ENCODE results near the gene VWA3B.

VWA3B gene

DNA sequence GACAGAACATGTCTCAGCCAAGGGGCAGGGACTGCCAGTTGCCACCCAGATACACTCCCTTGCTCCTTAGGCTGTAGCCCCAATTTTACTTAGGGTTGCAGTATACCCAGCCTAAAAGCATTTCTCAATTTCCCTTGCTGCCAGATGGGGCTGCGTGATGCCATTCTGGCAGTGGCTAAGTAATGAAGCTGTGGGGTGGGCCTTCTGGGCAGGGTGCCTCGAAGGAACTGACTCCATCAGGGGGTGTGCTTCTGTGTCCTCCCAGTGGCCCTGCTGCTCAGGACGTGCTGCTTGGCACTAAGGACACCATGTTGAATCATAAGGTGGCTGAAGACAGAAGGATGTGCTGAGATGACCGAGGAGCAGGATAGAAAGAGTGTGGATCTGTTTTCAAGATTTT is 74.2 kb downstream of the VWA3B start:
- no peak overlapping the region for H3K27ac ChIP-seq (ENCODE audit: low read length)
- no peaks in the 10 kb centered on the region for H3K36me3 ChIP-seq (ENCODE audit: insufficient read depth, low read depth, low read length)
- H3K4me3 ChIP-seq (ENCODE audit: low read length), result no peak overlapping the region
- no peaks in the 10 kb centered on the region for H3K9me3 ChIP-seq (ENCODE audit: insufficient read depth, low read depth, low read length)
- no peaks in the 10 kb centered on the region for H3K4me1 ChIP-seq (ENCODE audit: insufficient read depth, low read length)
- no peaks in the 10 kb centered on the region for H3K27me3 ChIP-seq (ENCODE audit: insufficient read depth, low read length)
- H3K9ac ChIP-seq (ENCODE audit: low read depth, low read length), result no peak overlapping the region

DNA sequence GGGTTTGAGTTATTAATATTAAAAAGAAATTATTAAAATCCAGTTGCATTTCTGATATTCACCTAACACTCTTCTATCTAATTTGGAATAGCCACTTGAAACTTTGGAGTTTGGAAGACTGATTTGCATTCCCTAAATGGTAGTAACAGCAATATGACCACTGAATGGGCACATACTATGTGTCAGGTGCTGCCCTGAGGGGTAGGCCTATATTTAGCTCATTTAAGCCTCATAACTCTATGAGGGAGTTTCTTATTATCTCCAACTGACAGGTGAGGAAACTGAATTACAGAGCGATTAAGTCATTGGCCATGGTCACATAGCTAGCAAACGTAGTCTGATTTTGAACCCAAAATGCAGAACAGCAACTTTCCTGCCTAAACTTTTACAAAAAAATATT is 77.3 kb downstream of the VWA3B start:
- H3K4me1 ChIP-seq (ENCODE audit: insufficient read depth, low read length), result no peaks in the 10 kb centered on the region
- no peak overlapping the region for H3K4me3 ChIP-seq (ENCODE audit: low read length)
- no peaks in the 10 kb centered on the region for H3K27me3 ChIP-seq (ENCODE audit: insufficient read depth, low read length)
- no peaks in the 10 kb centered on the region for H3K9me3 ChIP-seq (ENCODE audit: insufficient read depth, low read depth, low read length)
- H3K27ac ChIP-seq (ENCODE audit: low read length), result no peak overlapping the region
- no peak overlapping the region for H3K9ac ChIP-seq (ENCODE audit: low read depth, low read length)
- no peaks in the 10 kb centered on the region for H3K36me3 ChIP-seq (ENCODE audit: insufficient read depth, low read depth, low read length)

DNA sequence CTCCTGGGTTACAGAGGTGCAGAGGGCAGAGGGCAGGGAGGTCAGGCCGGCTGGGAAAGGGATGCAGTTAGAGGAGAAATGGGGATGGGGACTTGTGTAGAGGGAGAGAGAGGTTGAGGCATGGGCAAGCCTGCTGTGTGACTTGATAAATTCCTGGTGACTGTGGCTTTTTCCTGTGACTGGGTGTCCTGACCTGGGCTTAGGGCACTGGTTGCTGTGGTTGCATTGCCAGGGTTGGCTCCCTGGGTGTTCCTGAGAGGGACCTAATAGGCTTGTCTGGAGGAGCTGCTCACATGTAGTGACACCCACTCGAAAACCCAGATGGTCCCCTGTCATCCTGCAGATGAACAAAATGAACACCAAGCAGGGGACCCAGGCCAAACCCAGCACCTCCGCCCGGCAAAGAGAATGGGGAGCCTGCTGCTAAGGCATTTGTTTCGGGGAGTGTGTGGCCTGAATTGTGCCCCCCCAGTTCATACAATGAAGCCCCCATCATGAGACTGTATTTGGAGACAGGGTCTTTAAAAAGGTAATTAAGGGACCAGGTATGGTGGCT is 78.6 kb downstream of the VWA3B start:
- Histone ChIP-seq H3K27ac (ENCODE audit: low read length) (no peak overlapping the region), H3K9me3 (ENCODE audit: insufficient read depth, low read depth, low read length) (no peaks in the 10 kb centered on the region), H3K36me3 (ENCODE audit: insufficient read depth, low read depth, low read length) (no peaks in the 10 kb centered on the region), H3K27me3 (ENCODE audit: insufficient read depth, low read length) (no peaks in the 10 kb centered on the region), H3K4me1 (ENCODE audit: insufficient read depth, low read length) (no peaks in the 10 kb centered on the region), H3K9ac (ENCODE audit: low read depth, low read length) (no peak overlapping the region), H3K4me3 (ENCODE audit: low read length) (no peak overlapping the region)

DNA sequence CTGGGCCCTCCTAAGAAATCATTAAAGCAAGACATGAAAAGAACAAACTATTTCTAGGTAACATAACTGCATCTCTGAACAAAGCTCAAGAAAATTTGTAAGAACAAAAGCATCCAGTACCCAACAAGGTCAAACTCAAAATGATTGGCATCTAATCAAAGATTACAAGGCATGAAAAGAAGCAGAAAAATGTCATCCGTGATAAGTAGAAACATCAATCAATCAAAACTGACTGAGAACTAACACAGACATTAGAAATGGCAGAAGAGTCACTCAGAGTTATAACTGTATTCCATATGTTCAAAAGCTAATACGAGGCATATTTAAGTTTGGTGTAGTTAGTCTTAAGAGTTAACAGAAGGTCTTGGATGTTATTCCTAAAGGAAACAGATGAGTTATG is 80.9 kb downstream of the VWA3B start:
- Histone ChIP-seq H3K36me3 (ENCODE audit: insufficient read depth, low read depth, low read length) (no peaks in the 10 kb centered on the region), H3K4me3 (ENCODE audit: low read length) (no peak overlapping the region), H3K4me1 (ENCODE audit: insufficient read depth, low read length) (no peaks in the 10 kb centered on the region), H3K27me3 (ENCODE audit: insufficient read depth, low read length) (no peaks in the 10 kb centered on the region), H3K9ac (ENCODE audit: low read depth, low read length) (no peak overlapping the region), H3K27ac (ENCODE audit: low read length) (no peak overlapping the region), H3K9me3 (ENCODE audit: insufficient read depth, low read depth, low read length) (no peaks in the 10 kb centered on the region)

DNA sequence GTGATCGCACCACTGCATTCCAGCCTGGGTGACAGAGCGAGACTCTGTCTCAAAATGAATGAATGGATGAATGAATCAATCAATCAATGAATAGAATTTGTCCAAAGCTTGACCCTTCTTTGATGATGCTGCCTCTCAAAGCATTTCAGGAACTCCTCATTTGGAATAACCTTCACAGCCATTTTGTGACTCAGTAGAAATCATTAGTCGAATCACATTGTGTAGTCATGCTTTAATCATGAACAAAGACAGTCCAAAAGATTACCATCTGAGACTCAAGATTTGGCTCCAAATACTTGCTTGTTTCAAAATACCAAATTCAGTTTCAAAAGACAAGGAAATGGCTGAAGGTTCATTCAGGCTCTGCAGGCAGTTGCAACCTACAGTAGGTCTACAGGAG is 83.1 kb downstream of the VWA3B start:
- Histone ChIP-seq H3K9me3 (ENCODE audit: insufficient read depth, low read depth, low read length) (no peaks in the 10 kb centered on the region), H3K9ac (ENCODE audit: low read depth, low read length) (no peak overlapping the region), H3K4me3 (ENCODE audit: low read length) (no peak overlapping the region), H3K27me3 (ENCODE audit: insufficient read depth, low read length) (no peaks in the 10 kb centered on the region), H3K27ac (ENCODE audit: low read length) (no peak overlapping the region), H3K4me1 (ENCODE audit: insufficient read depth, low read length) (no peaks in the 10 kb centered on the region), H3K36me3 (ENCODE audit: insufficient read depth, low read depth, low read length) (no peaks in the 10 kb centered on the region)

DNA sequence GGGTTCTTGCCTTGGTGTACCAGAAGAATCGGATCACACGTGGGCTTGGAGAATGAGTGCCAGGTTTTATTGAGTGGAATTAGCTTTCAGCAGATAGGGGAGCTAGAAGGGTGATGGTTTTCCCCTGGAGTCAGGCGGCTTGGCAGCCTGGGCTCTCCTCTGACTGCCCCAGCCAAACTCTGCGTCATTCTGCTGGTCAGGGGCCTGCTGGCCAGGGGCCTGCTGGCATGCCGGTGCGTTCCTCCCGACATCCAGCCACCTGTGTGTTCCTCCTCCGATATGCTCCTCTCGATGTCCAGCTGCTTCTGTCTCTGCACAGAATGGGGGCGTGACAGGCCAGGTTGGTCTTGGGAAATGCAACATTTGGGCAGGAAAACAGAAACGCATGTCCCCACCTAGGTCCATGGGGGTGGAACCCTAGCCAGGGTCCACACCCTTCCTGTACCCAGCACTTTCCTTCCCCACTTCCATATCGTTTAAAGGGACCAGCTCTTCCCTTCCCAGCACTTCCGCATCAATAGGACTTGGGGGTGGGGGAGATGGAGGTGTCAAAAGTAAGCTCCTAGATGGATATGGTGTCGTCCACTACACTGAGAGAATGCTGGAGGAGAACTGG is 85.3 kb downstream of the VWA3B start:
- no peaks in the 10 kb centered on the region for H3K9me3 ChIP-seq (ENCODE audit: insufficient read depth, low read depth, low read length)
- peaks cover 2% of the 10 kb centered on the region; the same call in 1 of the 2 replicates for H3K4me1 ChIP-seq (ENCODE audit: insufficient read depth, low read length)
- H3K27ac ChIP-seq (ENCODE audit: low read length), result no peak overlapping the region
- no peak overlapping the region for H3K9ac ChIP-seq (ENCODE audit: low read depth, low read length)
- H3K27me3 ChIP-seq (ENCODE audit: insufficient read depth, low read length), result no peaks in the 10 kb centered on the region
- H3K36me3 ChIP-seq (ENCODE audit: insufficient read depth, low read depth, low read length), result no peaks in the 10 kb centered on the region
- no peak overlapping the region for H3K4me3 ChIP-seq (ENCODE audit: low read length)

DNA sequence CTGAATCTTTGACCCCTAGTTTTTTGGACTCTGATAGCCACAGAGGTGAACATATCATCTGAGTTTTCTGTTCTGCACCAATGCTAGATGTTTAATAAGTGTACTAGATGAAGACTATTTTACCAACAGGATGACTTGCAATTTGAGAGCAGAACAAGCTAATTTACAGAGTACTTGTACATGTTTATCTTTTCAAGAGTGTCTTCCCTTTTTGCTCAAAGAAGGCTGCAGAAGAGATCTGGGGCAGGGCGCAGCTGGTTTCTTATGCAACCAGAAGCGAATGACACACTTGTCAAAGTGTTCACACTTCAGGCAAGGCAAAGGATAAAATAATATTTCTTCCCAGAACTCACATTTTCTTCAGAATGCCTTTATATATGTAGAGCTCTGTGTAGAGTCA is 86.0 kb downstream of the VWA3B start:
- Histone ChIP-seq H3K27ac (ENCODE audit: low read length) (no peak overlapping the region), H3K9ac (ENCODE audit: low read depth, low read length) (no peak overlapping the region), H3K4me1 (ENCODE audit: insufficient read depth, low read length) (peaks cover 7% of the 10 kb centered on the region; the same call in 1 of the 2 replicates), H3K4me3 (ENCODE audit: low read length) (no peak overlapping the region), H3K9me3 (ENCODE audit: insufficient read depth, low read depth, low read length) (no peaks in the 10 kb centered on the region), H3K27me3 (ENCODE audit: insufficient read depth, low read length) (no peaks in the 10 kb centered on the region), H3K36me3 (ENCODE audit: insufficient read depth, low read depth, low read length) (no peaks in the 10 kb centered on the region)

DNA sequence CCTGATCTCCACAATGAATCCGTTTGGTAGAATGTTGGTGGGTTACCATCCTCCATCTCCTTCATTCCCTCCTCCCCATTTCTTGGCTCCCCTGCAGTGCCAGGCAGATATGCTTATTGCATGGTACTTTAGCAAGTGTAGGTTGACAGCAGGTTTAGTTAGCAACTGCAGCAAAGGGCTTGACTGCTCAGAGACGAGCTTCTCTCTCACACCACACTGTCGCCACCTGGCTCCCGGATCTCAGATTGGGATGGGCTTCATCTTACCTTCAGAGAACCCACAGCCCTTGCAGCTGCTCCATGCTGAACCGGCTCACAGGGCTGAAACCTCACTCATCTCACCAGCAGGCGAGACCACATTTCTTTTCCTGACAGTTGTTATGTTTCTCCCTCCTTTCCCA is 88.8 kb downstream of the VWA3B start:
- Histone ChIP-seq H3K4me1 (ENCODE audit: insufficient read depth, low read length) (peaks cover 8% of the 10 kb centered on the region; the same call in 1 of the 2 replicates), H3K9ac (ENCODE audit: low read depth, low read length) (no peak overlapping the region), H3K36me3 (ENCODE audit: insufficient read depth, low read depth, low read length) (no peaks in the 10 kb centered on the region), H3K27me3 (ENCODE audit: insufficient read depth, low read length) (no peaks in the 10 kb centered on the region), H3K4me3 (ENCODE audit: low read length) (no peak overlapping the region), H3K27ac (ENCODE audit: low read length) (no peak overlapping the region), H3K9me3 (ENCODE audit: insufficient read depth, low read depth, low read length) (no peaks in the 10 kb centered on the region)

DNA sequence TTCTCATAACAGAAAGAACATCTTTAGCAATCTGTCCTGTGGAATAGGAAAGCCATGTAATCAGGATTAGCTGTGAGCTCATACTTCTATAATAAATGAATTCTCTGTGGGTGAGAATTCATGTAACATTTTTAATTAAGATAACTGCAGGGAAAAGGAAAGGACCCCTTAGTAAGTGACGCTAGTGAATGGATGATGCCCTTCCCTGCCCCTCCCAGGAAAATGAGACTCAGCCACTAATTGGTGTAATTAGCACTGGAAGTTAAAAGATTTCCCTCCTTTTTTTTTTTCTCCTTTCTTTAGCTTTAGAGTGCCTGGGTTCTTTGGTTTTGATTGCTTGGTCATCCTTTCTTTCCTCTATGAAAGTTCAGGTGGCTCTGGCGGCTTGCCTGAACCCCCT is 90.3 kb downstream of the VWA3B start:
- H3K4me3 ChIP-seq (ENCODE audit: low read length), result no peak overlapping the region; the same call in 1 of the 2 replicates
- no peak overlapping the region for H3K27ac ChIP-seq (ENCODE audit: low read length)
- H3K27me3 ChIP-seq (ENCODE audit: insufficient read depth, low read length), result no peaks in the 10 kb centered on the region
- H3K36me3 ChIP-seq (ENCODE audit: insufficient read depth, low read depth, low read length), result no peaks in the 10 kb centered on the region
- H3K9ac ChIP-seq (ENCODE audit: low read depth, low read length), result no peak overlapping the region
- no peaks in the 10 kb centered on the region for H3K9me3 ChIP-seq (ENCODE audit: insufficient read depth, low read depth, low read length)
- H3K4me1 ChIP-seq (ENCODE audit: insufficient read depth, low read length), result peaks cover 8% of the 10 kb centered on the region; the same call in 1 of the 2 replicates

DNA sequence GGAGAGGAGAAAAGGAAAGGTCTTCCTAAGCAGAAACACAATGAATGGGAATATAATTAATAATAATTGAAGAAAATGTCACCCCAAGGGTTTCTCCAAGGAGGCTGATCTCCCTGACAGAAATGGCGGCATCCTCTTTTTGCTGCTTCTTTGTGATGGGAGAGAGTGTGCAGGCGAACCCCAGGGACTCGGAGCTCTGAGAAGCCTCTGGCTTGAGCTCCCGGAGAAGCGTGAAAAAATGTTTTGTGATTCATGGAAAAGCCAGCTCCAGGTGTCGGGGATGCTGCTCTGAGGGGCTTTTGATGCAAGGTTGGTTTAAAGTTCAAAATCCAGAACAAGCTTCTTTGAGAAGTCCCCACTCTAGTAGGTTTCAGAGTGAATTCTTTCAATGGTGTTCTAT is 91.0 kb downstream of the VWA3B start:
- H3K27ac ChIP-seq (ENCODE audit: low read length), result no peak overlapping the region
- peaks cover 8% of the 10 kb centered on the region; the same call in 1 of the 2 replicates for H3K4me1 ChIP-seq (ENCODE audit: insufficient read depth, low read length)
- no peaks in the 10 kb centered on the region for H3K9me3 ChIP-seq (ENCODE audit: insufficient read depth, low read depth, low read length)
- no peaks in the 10 kb centered on the region for H3K36me3 ChIP-seq (ENCODE audit: insufficient read depth, low read depth, low read length)
- no peak overlapping the region; the same call in 1 of the 2 replicates for H3K4me3 ChIP-seq (ENCODE audit: low read length)
- no peaks in the 10 kb centered on the region for H3K27me3 ChIP-seq (ENCODE audit: insufficient read depth, low read length)
- H3K9ac ChIP-seq (ENCODE audit: low read depth, low read length), result no peak overlapping the region

DNA sequence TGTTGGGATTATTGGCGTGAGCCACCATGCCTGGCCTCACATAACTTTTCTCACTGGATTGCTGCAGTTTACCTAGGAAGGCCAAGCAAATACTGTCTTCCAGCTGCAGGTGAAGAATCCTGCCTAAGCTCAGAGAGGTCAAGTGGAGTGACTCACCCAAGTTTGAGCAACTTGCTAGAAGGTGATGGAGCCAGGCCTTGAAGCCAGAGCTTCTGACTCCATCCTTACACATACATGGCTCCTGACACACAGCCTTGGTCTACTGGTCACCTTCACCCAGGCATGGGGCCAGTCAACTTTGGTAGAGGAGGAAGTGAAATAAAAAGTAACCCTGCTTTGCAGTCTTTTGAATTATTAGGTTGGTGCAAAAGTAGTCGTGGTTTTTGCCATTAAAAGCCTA is 93.5 kb downstream of the VWA3B start:
- H3K27ac ChIP-seq (ENCODE audit: low read length), result no peak overlapping the region
- no peak overlapping the region for H3K9ac ChIP-seq (ENCODE audit: low read depth, low read length)
- no peaks in the 10 kb centered on the region for H3K9me3 ChIP-seq (ENCODE audit: insufficient read depth, low read depth, low read length)
- no peaks in the 10 kb centered on the region for H3K27me3 ChIP-seq (ENCODE audit: insufficient read depth, low read length)
- H3K36me3 ChIP-seq (ENCODE audit: insufficient read depth, low read depth, low read length), result no peaks in the 10 kb centered on the region
- peaks cover 8% of the 10 kb centered on the region; the same call in 1 of the 2 replicates for H3K4me1 ChIP-seq (ENCODE audit: insufficient read depth, low read length)
- H3K4me3 ChIP-seq (ENCODE audit: low read length), result no peak overlapping the region

DNA sequence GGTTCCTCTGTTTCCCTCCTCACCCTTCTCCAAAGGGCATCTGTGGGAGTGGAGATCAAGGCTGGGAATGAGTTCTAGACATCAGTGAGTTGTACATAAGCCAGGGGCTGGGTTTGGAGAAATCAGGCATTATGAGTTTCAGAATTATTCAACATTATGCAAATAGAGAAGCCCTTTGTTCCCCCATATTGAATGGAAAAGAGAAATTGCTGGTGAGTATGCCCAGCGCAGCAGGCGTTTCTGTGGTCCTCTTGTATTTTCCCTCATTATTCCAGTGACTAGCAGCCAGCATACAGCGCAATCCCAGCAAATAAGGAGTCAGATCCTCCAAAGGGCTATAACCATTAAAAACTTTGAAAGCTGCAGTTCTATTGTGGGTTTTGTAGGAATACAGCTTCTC is 94.4 kb downstream of the VWA3B start:
- Histone ChIP-seq H3K4me1 (ENCODE audit: insufficient read depth, low read length) (peaks cover 8% of the 10 kb centered on the region; the same call in 1 of the 2 replicates), H3K9ac (ENCODE audit: low read depth, low read length) (no peak overlapping the region), H3K27ac (ENCODE audit: low read length) (no peak overlapping the region), H3K27me3 (ENCODE audit: insufficient read depth, low read length) (no peaks in the 10 kb centered on the region), H3K36me3 (ENCODE audit: insufficient read depth, low read depth, low read length) (no peaks in the 10 kb centered on the region), H3K9me3 (ENCODE audit: insufficient read depth, low read depth, low read length) (no peaks in the 10 kb centered on the region), H3K4me3 (ENCODE audit: low read length) (no peak overlapping the region)
